22Rv1 (cell line): Measurements from ENCODE around the gene SNAP25.

Experiments used
- ZFX ChIP-seq: fragments of 450-650 bp; IDR thresholded peaks from 2 replicates; pipeline ENCODE4 v1.6.1; 2017; ENCODE audit warnings: antibody characterized with exemption, borderline replicate concordance
- TF ChIP-seq, protein P1 (sequence below): fragments of 450-650 bp; IDR thresholded peaks from 2 replicates; pipeline ENCODE4 v1.5.1; 2017; ENCODE audit warnings: mild to moderate bottlenecking

DNA sequence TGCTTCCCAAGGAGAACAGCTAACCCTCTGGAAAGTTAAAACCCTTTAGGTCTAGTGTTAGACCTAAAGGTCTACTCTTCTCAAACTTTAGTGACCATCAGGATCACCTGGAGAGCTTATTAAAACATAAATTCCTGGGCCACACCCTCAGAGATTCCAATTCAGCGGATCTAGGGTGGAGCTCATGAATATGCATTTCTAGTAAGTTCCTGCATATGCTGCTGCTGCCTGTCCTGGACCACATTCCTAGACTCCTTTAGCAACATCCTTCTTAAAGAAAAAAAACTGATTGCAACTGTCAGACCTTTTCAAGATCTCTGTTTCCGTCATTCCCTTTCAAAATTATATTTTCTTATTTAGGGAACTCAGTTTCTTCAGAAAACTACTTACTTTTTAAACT, 31.2 kb downstream of the SNAP25 start:
- TF ChIP-seq, protein P1, sequence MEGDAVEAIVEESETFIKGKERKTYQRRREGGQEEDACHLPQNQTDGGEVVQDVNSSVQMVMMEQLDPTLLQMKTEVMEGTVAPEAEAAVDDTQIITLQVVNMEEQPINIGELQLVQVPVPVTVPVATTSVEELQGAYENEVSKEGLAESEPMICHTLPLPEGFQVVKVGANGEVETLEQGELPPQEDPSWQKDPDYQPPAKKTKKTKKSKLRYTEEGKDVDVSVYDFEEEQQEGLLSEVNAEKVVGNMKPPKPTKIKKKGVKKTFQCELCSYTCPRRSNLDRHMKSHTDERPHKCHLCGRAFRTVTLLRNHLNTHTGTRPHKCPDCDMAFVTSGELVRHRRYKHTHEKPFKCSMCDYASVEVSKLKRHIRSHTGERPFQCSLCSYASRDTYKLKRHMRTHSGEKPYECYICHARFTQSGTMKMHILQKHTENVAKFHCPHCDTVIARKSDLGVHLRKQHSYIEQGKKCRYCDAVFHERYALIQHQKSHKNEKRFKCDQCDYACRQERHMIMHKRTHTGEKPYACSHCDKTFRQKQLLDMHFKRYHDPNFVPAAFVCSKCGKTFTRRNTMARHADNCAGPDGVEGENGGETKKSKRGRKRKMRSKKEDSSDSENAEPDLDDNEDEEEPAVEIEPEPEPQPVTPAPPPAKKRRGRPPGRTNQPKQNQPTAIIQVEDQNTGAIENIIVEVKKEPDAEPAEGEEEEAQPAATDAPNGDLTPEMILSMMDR, result no peak
- TF ChIP-seq ZFX, result no peak
